HG02981 (cell line): ENCODE data around the gene FAM89A.
"Not testable (repeated sequence)": the region's sequence is repeated elsewhere in the genome, so short reads cannot be mapped to it uniquely, and the experiment has no call there.

Experiments
- ATAC-seq: cut with Tn5 transposase; IDR thresholded peaks from one replicate; pipeline ENCODE4 v1.9.1; 2021; ENCODE audit warnings: mild to moderate bottlenecking, moderate library complexity; ENCODE audit not compliant: unreplicated experiment

FAM89A gene

GRCh38 chr1:231037585-231038517 is 2.2 kb downstream of the FAM89A start:
- ATAC-seq: no peak

GRCh38 chr1:231036416-231036815 is 3.6 kb downstream of the FAM89A start:
- no peak for ATAC-seq

- ATAC-seq: no peak
Measured at GRCh38 chr1:231035799-231036198, 4.3 kb downstream of the FAM89A start.

- no peak for ATAC-seq
Measured at GRCh38 chr1:231032963-231033362, 7.1 kb downstream of the FAM89A start.

- ATAC-seq: no peak
Measured at GRCh38 chr1:231029841-231030240, 10.2 kb downstream of the FAM89A start.

- not testable (repeated sequence) for ATAC-seq
Measured at GRCh38 chr1:231029247-231029646, 10.8 kb downstream of the FAM89A start.

GRCh38 chr1:231028682-231029081 is 11.4 kb downstream of the FAM89A start:
- no peak for ATAC-seq

GRCh38 chr1:231027971-231028370 is 12.1 kb downstream of the FAM89A start:
- ATAC-seq: no peak

GRCh38 chr1:231027136-231027925 is 12.7 kb downstream of the FAM89A start:
- no peak for ATAC-seq

GRCh38 chr1:231026576-231026975 is 13.5 kb downstream of the FAM89A start:
- no peak for ATAC-seq

- no peak for ATAC-seq
Measured at GRCh38 chr1:231023150-231023549, 16.9 kb downstream of the FAM89A start.

GRCh38 chr1:231022543-231022942 is 17.5 kb downstream of the FAM89A start:
- not testable (repeated sequence) for ATAC-seq

GRCh38 chr1:231021540-231022031 is 18.5 kb downstream of the FAM89A start:
- no peak for ATAC-seq

GRCh38 chr1:231020816-231021215 is 19.2 kb downstream of the FAM89A start:
- no peak for ATAC-seq

- ATAC-seq: no peak
Measured at GRCh38 chr1:231020139-231020601, 19.9 kb downstream of the FAM89A start.

GRCh38 chr1:231019711-231020110 is 20.3 kb downstream of the FAM89A start:
- no peak for ATAC-seq

GRCh38 chr1:231016966-231017365 is 23.1 kb downstream of the FAM89A start:
- no peak for ATAC-seq

GRCh38 chr1:231016234-231016633 is 23.8 kb downstream of the FAM89A start:
- ATAC-seq: no peak

- ATAC-seq: no peak
Measured at GRCh38 chr1:231013391-231014015, 26.6 kb downstream of the FAM89A start.

GRCh38 chr1:231011963-231012362 is 28.1 kb downstream of the FAM89A start:
- ATAC-seq: no peak

GRCh38 chr1:231011360-231011759 is 28.7 kb downstream of the FAM89A start:
- ATAC-seq: no peak
